HepG2 (cell line): ENCODE results near the gene IL6ST. TPM values are rescaled to one million over a fixed set of nuclear protein-coding genes. Genes with fewer than 3 reads are reported as not detected.
A peak's percentile ranks its signal among the peaks of the same experiment; 100 is the strongest.

Experiments used
- ASH2L ChIP-seq: fragments of 300-600, 200-600 bp; sonication (generic); IDR thresholded peaks from 2 replicates; pipeline ENCODE4 v1.7.0; 2017; ENCODE audit warnings: low read depth, mild to moderate bottlenecking, moderate library complexity, mixed read lengths, low read length; ENCODE audit not compliant: insufficient read length
- EP300 ChIP-seq, 3 experiments: sonication (generic) in 1 of 3; formaldehyde crosslinking in 1 of 3; IDR thresholded peaks; 2 replicates each; pipeline versions ENCODE4 v1.5.1 to v1.6.1; 2011 to 2020; ENCODE audit warnings: low read depth in 2 of 3, low read length in 2 of 3, borderline replicate concordance in 1 of 3, improper control_type of control experiment in 1 of 3, mild to moderate bottlenecking in 1 of 3, missing genetic modification reagents in 1 of 3, moderate library complexity in 1 of 3
- HNRNPH1 ChIP-seq: fragments of 200-400 bp; formaldehyde crosslinking; optimal IDR thresholded peaks from 2 replicates; pipeline ENCODE3; 2017; ENCODE audit warnings: mild to moderate bottlenecking, low read depth, low read length
- MAF1 ChIP-seq: sonication (generic); formaldehyde crosslinking; IDR thresholded peaks from 2 replicates; pipeline ENCODE4 v1.5.0; 2020; ENCODE audit warnings: missing genetic modification reagents, borderline replicate concordance
- MED8 ChIP-seq: sonication (generic); formaldehyde crosslinking; IDR thresholded peaks from 2 replicates; pipeline ENCODE4 v1.8.1; 2023; ENCODE audit warnings: mild to moderate bottlenecking, missing genetic modification reagents; ENCODE audit not compliant: insufficient replicate concordance
- NCOA5 ChIP-seq: sonication (generic); formaldehyde crosslinking; IDR thresholded peaks from 2 replicates; pipeline ENCODE4 v1.4.0; 2020; ENCODE audit warnings: missing genetic modification reagents
- PAX8 ChIP-seq: sonication (generic); formaldehyde crosslinking; IDR thresholded peaks from 2 replicates; pipeline ENCODE4 v1.8.0; 2022; ENCODE audit warnings: mild to moderate bottlenecking, missing genetic modification reagents, borderline replicate concordance
- SIN3B ChIP-seq: fragments of 150-350 bp; IDR thresholded peaks from 2 replicates; pipeline ENCODE4 v1.6.1; 2014; ENCODE audit warnings: low read length
- YEATS4 ChIP-seq: sonication (generic); formaldehyde crosslinking; IDR thresholded peaks from 2 replicates; pipeline ENCODE4 v1.4.0; 2020; ENCODE audit warnings: missing genetic modification reagents, borderline replicate concordance
- ZBTB40 ChIP-seq, 2 experiments: fragments of 450-650 bp in 1 of 2; sonication (generic) in 1 of 2; formaldehyde crosslinking in 1 of 2; IDR thresholded peaks; 2 replicates each; pipeline versions ENCODE4 v1.6.1 to v1.8.0; 2016 to 2022; ENCODE audit warnings: antibody characterized with exemption in 1 of 2, mild to moderate bottlenecking in 1 of 2, missing genetic modification reagents in 1 of 2
- ZBTB7A ChIP-seq: sonication (generic); formaldehyde crosslinking; IDR thresholded peaks from 2 replicates; pipeline ENCODE4 v1.8.0; 2022; ENCODE audit warnings: mild to moderate bottlenecking, missing genetic modification reagents
- ZNF574 ChIP-seq: sonication (generic); formaldehyde crosslinking; IDR thresholded peaks from 2 replicates; pipeline ENCODE4 v1.4.0; 2020; ENCODE audit warnings: missing genetic modification reagents
- ZNF639 ChIP-seq: conservative IDR thresholded peaks from 2 replicates; pipeline ENCODE4 v1.6.1; 2018; ENCODE audit warnings: missing genetic modification reagents
- ZNF768 ChIP-seq: sonication (generic); formaldehyde crosslinking; IDR thresholded peaks from 2 replicates; pipeline ENCODE4 v1.4.0; 2020; ENCODE audit warnings: missing genetic modification reagents
- polyA plus RNA-seq, 8 experiments: library from polyadenylated mRNA; depleted of rRNA in 3 of 8; stranded (reverse) in 7 of 8; unstranded in 1 of 8; fragments of >200 nt; fragmentation: Illumina TruSeq in 4 of 8; extraction: Trizol in 4 of 8; gene quantifications; 2 replicates each; pipeline versions ENCODE4 v1.2.1 to v1.2.3, GENCODE V29; 2011 to 2016; ENCODE audit warnings: low read depth in 4 of 8, missing spikeins in 1 of 8, mixed read lengths in 1 of 8; ENCODE audit not compliant: insufficient read depth in 1 of 8
- total RNA-seq, 5 experiments: library from RNA; depleted of rRNA; stranded (reverse); fragments of >200 nt; fragmentation: Illumina TruSeq; extraction: Trizol; gene quantifications; 2 replicates each; pipeline ENCODE4 v1.2.3, GENCODE V29; 2016; ENCODE audit warnings: low read depth in 1 of 5

Gene IL6ST
- total and polyA plus RNA-seq, 2 of the 13 experiments (the other 11 are each of a cell fraction or from before 2014, with no cell fraction given): 66.6 to 166 TPM

GRCh38 chr5:55994495-55994997 lies at the start of gene IL6ST (continued):
- TF ChIP-seq ZBTB40 (IDR thresholded peaks at IDR 0.05) (no peak), ZBTB40 (CRISPR knock-in tag; IDR thresholded peaks at IDR 0.05) (peak; percentile 50), EP300 (IDR thresholded peaks at IDR 0.05; ENCODE audit: low read depth in 2 of 2, low read length in 2 of 2) (no peak), EP300 (CRISPR knock-in tag; IDR thresholded peaks at IDR 0.05; ENCODE audit: borderline replicate concordance) (no peak), NCOA5 (CRISPR knock-in tag) (no peak), MED8 (no peak), ZNF768 (CRISPR knock-in tag) (peak; percentile 74; the same call in 1 of the 2 replicates), HNRNPH1 (no peak), ASH2L (peak; percentile 87), ZNF574 (CRISPR knock-in tag) (no peak; the same call in 1 of the 2 replicates), SIN3B (no peak), PAX8 (CRISPR knock-in tag) (no peak), YEATS4 (CRISPR knock-in tag) (no peak; the same call in 1 of the 2 replicates), MAF1 (CRISPR knock-in tag) (no peak), ZNF639 (CRISPR knock-in tag) (no peak), ZBTB7A (CRISPR knock-in tag) (no peak)
